Mononuclear cell (primary cell): ENCODE data around the gene LRRC8D. TPM values are rescaled to one million over a fixed set of nuclear protein-coding genes. Genes with fewer than 3 reads are reported as not detected.

Experiments
- H3K27me3 ChIP-seq: 2 replicates; pipeline ENCODE4 v1.6.0; 2011; ENCODE audit warnings: low read length, control low read depth; ENCODE audit not compliant: insufficient read depth
- H3K4me1 ChIP-seq: 2 replicates; pipeline ENCODE4 v1.5.1; 2011; ENCODE audit warnings: mild to moderate bottlenecking, low read length, control low read depth; ENCODE audit not compliant: insufficient read depth
- H3K4me3 ChIP-seq: 2 replicates; pipeline ENCODE4 v1.5.1; 2011; ENCODE audit warnings: mild to moderate bottlenecking, low read length, moderate library complexity
- H3K9me3 ChIP-seq: 2 replicates; pipeline ENCODE4 v1.5.1; 2011; ENCODE audit warnings: low read depth, mild to moderate bottlenecking, control low read depth, low read length
- total RNA-seq: library from RNA; depleted of rRNA; stranded (reverse); fragments of >200 nt; gene quantifications from one replicate; pipeline ENCODE4 v1.2.3, GENCODE V29; 2012

Gene LRRC8D
- total RNA-seq, 1 donor = 19.6 TPM

GRCh38 chr1:89836252-89837035 lies 15.6 kb downstream of the LRRC8D start:
- Histone ChIP-seq H3K4me3 (no peak overlapping the region), H3K27me3 (no peaks in the 10 kb centered on the region), H3K9me3 (no peaks in the 10 kb centered on the region), H3K4me1 (peaks cover 33% of the 10 kb centered on the region)

GRCh38 chr1:89837036-89837481 lies 16.2 kb downstream of the LRRC8D start:
- Histone ChIP-seq H3K4me1 (peaks cover 27% of the 10 kb centered on the region), H3K27me3 (no peaks in the 10 kb centered on the region), H3K9me3 (no peaks in the 10 kb centered on the region), H3K4me3 (no peak overlapping the region)

- Histone ChIP-seq H3K4me1 (peaks cover 26% of the 10 kb centered on the region), H3K4me3 (no peak overlapping the region), H3K9me3 (no peaks in the 10 kb centered on the region), H3K27me3 (no peaks in the 10 kb centered on the region)
Measured at GRCh38 chr1:89837510-89837909, 16.7 kb downstream of the LRRC8D start.

GRCh38 chr1:89839516-89839915 lies 18.7 kb downstream of the LRRC8D start:
- Histone ChIP-seq H3K4me1 (peaks cover 30% of the 10 kb centered on the region), H3K4me3 (no peak overlapping the region), H3K9me3 (no peaks in the 10 kb centered on the region), H3K27me3 (no peaks in the 10 kb centered on the region)

GRCh38 chr1:89841507-89841906 lies 20.7 kb downstream of the LRRC8D start:
- Histone ChIP-seq H3K27me3 (no peaks in the 10 kb centered on the region), H3K4me3 (no peak overlapping the region), H3K9me3 (no peaks in the 10 kb centered on the region), H3K4me1 (peaks cover 32% of the 10 kb centered on the region)

GRCh38 chr1:89842567-89843272 lies 21.9 kb downstream of the LRRC8D start:
- Histone ChIP-seq H3K9me3 (no peaks in the 10 kb centered on the region), H3K4me1 (peaks cover 37% of the 10 kb centered on the region), H3K27me3 (no peaks in the 10 kb centered on the region), H3K4me3 (peak overlapping the region; percentile 72)

- Histone ChIP-seq H3K27me3 (no peaks in the 10 kb centered on the region), H3K4me1 (peaks cover 37% of the 10 kb centered on the region), H3K9me3 (no peaks in the 10 kb centered on the region), H3K4me3 (peak overlapping the region; percentile 72)
Measured at GRCh38 chr1:89843273-89844130, 22.7 kb downstream of the LRRC8D start.

GRCh38 chr1:89844241-89844807 lies 23.5 kb downstream of the LRRC8D start:
- H3K4me3 ChIP-seq = peak overlapping the region; percentile 72
- no peaks in the 10 kb centered on the region for H3K27me3 ChIP-seq
- peaks cover 36% of the 10 kb centered on the region for H3K4me1 ChIP-seq
- H3K9me3 ChIP-seq = no peaks in the 10 kb centered on the region

- peaks cover 33% of the 10 kb centered on the region for H3K4me1 ChIP-seq
- H3K4me3 ChIP-seq = no peak overlapping the region
- no peaks in the 10 kb centered on the region for H3K27me3 ChIP-seq
- no peaks in the 10 kb centered on the region for H3K9me3 ChIP-seq
Measured at GRCh38 chr1:89844860-89845259, 24.0 kb downstream of the LRRC8D start.

GRCh38 chr1:89847191-89847729 lies 26.4 kb downstream of the LRRC8D start:
- no peaks in the 10 kb centered on the region for H3K9me3 ChIP-seq
- H3K4me3 ChIP-seq = no peak overlapping the region
- peaks cover 32% of the 10 kb centered on the region for H3K4me1 ChIP-seq
- H3K27me3 ChIP-seq = no peaks in the 10 kb centered on the region

GRCh38 chr1:89850844-89851415 lies 30.1 kb downstream of the LRRC8D start:
- peaks cover 33% of the 10 kb centered on the region for H3K4me1 ChIP-seq
- no peaks in the 10 kb centered on the region for H3K9me3 ChIP-seq
- no peak overlapping the region for H3K4me3 ChIP-seq
- no peaks in the 10 kb centered on the region for H3K27me3 ChIP-seq

GRCh38 chr1:89854140-89854539 lies 33.3 kb downstream of the LRRC8D start:
- no peak overlapping the region for H3K4me3 ChIP-seq
- H3K9me3 ChIP-seq = no peaks in the 10 kb centered on the region
- peaks cover 21% of the 10 kb centered on the region for H3K4me1 ChIP-seq
- H3K27me3 ChIP-seq = no peaks in the 10 kb centered on the region

GRCh38 chr1:89855413-89856123 lies 34.7 kb downstream of the LRRC8D start:
- Histone ChIP-seq H3K9me3 (no peaks in the 10 kb centered on the region), H3K27me3 (no peaks in the 10 kb centered on the region), H3K4me1 (peaks cover 21% of the 10 kb centered on the region), H3K4me3 (no peak overlapping the region)
